Measurements from ENCODE around the gene ETV3L. TPM values are rescaled to one million over a fixed set of nuclear protein-coding genes. Genes with fewer than 3 reads are reported as not detected.

ETV3L gene
- total RNA-seq, 4 donors from 2014 or later: not detected

DNA sequence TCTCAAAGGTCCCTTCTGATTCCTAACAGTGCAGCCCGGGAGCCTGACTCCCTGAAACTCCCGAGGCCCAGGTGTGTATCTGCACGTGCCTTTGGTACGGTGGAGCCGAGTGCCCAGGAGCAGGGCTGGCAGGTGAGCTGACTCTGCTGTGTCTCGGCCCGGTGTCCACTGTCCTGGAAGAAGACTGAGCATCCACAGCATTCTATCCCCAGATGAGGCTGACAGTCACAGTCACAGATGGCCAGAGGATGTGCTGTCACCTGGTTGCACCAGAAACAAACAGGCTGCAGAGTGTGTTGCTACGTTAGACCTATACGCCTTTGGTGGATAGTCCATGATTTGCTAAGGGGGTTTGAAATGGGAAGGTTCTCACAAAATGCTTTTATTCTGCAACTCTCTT, 9.8 kb downstream of the ETV3L start:
- H3K27me3 ChIP-seq: no peaks in the 10 kb centered on the region
- no peaks in the 10 kb centered on the region for H3K4me1 ChIP-seq
- no peak overlapping the region for H3K27ac ChIP-seq
- H3K4me3 ChIP-seq: no peak overlapping the region
- TF ChIP-seq, protein P1, sequence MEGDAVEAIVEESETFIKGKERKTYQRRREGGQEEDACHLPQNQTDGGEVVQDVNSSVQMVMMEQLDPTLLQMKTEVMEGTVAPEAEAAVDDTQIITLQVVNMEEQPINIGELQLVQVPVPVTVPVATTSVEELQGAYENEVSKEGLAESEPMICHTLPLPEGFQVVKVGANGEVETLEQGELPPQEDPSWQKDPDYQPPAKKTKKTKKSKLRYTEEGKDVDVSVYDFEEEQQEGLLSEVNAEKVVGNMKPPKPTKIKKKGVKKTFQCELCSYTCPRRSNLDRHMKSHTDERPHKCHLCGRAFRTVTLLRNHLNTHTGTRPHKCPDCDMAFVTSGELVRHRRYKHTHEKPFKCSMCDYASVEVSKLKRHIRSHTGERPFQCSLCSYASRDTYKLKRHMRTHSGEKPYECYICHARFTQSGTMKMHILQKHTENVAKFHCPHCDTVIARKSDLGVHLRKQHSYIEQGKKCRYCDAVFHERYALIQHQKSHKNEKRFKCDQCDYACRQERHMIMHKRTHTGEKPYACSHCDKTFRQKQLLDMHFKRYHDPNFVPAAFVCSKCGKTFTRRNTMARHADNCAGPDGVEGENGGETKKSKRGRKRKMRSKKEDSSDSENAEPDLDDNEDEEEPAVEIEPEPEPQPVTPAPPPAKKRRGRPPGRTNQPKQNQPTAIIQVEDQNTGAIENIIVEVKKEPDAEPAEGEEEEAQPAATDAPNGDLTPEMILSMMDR (IDR thresholded peaks at IDR 0.05): no peak
- DNase-seq: no peak
- H3K36me3 ChIP-seq: no peaks in the 10 kb centered on the region
- H3K9me3 ChIP-seq: no peaks in the 10 kb centered on the region

DNA sequence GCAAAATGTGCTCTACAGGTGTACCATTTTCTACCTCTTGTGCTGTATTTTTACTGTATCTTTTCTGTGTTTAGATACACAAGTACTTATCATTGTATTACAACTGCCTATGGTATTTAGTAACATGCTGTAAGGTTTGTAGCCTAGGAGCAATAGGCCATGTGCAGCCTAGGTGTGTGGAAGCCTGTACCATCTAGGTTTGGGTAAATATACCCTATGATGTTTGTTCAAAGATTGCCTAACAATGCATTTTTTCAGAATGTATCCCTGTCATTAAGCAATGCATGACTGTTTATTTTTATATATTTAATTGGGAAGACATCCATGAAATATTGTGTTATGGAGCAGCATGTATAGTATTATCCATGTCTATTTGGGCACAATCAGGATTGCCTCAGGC, 11.0 kb downstream of the ETV3L start:
- Histone ChIP-seq H3K4me3 (no peak overlapping the region), H3K36me3 (no peaks in the 10 kb centered on the region), H3K27me3 (no peaks in the 10 kb centered on the region), H3K27ac (no peak overlapping the region), H3K9me3 (no peaks in the 10 kb centered on the region), H3K4me1 (no peaks in the 10 kb centered on the region)
- TF ChIP-seq POLR2A (IDR thresholded peaks at IDR 0.05): no peak
- TF ChIP-seq, protein P1 (IDR thresholded peaks at IDR 0.05): no peak
- no peak for DNase-seq

DNA sequence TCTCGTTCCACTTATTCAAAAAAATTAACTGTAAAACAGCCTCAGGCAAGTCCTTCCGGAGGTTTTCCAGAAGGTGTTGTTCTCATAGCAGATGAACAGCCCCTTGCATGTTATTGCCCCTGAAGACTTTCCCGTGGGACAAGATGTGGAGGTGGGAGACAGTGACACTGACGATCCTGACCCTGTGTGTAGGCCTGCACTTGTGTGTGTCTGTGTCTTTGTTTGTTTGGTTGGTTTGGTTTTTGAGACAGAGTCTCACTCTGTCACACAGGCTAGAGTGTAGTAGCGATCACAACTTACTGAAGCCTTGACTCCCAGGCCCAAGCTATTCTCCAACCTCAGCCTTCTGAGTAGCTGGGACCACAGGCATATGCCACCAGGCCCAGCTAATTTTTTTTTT, 12.6 kb downstream of the ETV3L start:
- H3K4me3 ChIP-seq: no peak overlapping the region
- H3K36me3 ChIP-seq: no peaks in the 10 kb centered on the region
- no peak for TF ChIP-seq POLR2A (IDR thresholded peaks at IDR 0.05)
- TF ChIP-seq, protein P1 (IDR thresholded peaks at IDR 0.05): no peak
- no peak for DNase-seq
- no peaks in the 10 kb centered on the region for H3K27me3 ChIP-seq
- H3K4me1 ChIP-seq: no peaks in the 10 kb centered on the region
- no peak overlapping the region for H3K27ac ChIP-seq
- H3K9me3 ChIP-seq: no peaks in the 10 kb centered on the region

DNA sequence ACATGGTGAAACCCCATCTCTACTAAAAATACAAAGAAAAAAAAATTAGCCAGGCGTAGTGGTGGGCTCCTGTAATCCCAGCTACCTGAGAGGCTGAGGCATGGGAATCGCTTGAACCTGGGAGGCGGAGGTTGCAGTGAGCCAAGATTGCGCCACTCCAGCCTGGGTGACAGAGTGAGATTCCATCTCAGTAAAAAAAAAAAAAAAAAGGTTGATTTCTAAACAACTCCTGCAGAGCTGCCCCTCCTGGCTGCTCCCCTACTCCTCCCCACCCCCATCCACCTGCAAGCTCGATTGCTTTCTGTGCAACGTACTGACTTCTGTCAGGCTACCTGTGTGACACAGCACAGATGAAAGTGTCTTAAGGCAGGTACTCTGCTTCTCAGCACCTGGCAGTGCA, 13.3 kb downstream of the ETV3L start:
- DNase-seq: no peak
- Histone ChIP-seq H3K4me3 (no peak overlapping the region), H3K27me3 (no peaks in the 10 kb centered on the region), H3K27ac (no peak overlapping the region), H3K9me3 (no peaks in the 10 kb centered on the region), H3K4me1 (no peaks in the 10 kb centered on the region), H3K36me3 (no peaks in the 10 kb centered on the region)
- TF ChIP-seq, protein P1 (IDR thresholded peaks at IDR 0.05): no peak
- TF ChIP-seq POLR2A (IDR thresholded peaks at IDR 0.05): no peak

DNA sequence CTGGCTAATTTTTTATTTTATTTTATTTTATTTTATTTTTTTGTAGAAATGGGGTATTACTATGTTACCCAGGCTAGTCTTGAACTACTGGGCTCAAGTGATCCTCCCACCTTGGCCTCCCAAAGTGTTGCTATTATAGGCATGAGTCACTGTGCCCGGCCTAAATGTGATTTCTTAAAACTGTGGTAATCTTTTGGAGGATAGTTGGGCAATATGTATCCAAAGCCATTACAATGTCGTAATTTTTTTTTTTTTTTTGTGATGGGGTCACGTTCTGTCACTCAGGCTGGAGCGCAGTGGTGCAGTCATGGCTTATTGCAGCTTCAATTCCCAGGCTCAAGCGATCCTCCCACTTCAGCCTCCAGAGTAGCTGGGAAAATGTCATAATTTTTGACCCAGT, 14.2 kb downstream of the ETV3L start:
- TF ChIP-seq POLR2A (IDR thresholded peaks at IDR 0.05): no peak
- TF ChIP-seq, protein P1 (IDR thresholded peaks at IDR 0.05): no peak
- Histone ChIP-seq H3K9me3 (no peaks in the 10 kb centered on the region), H3K27ac (no peak overlapping the region), H3K27me3 (no peaks in the 10 kb centered on the region), H3K4me1 (no peaks in the 10 kb centered on the region), H3K36me3 (no peaks in the 10 kb centered on the region), H3K4me3 (no peak overlapping the region)
- no peak for DNase-seq

DNA sequence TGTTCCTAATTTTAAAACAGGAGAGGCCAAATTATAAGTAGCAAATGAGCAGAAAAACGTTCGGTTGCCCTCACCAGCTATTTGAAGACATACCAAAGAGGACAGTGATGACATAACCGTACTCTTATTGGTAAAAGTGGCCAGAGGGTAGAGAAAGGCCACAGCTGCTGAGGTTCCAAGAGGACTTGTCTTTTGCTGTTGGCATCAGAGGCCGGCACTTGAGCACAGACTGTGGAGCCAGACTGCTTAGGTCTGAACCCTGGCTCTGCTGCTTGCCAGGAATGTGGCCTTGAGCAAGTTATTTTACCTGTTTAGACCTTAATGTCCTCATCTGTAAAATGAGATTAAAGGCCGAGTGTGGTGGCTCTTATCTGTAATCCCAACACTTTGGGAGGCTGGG, 14.9 kb downstream of the ETV3L start:
- TF ChIP-seq, protein P1 (IDR thresholded peaks at IDR 0.05): no peak
- TF ChIP-seq POLR2A (IDR thresholded peaks at IDR 0.05): no peak

More for the DNA sequence above, 14.9 kb downstream of the ETV3L start:
- Histone ChIP-seq H3K4me1 (no peaks in the 10 kb centered on the region), H3K36me3 (no peaks in the 10 kb centered on the region), H3K4me3 (no peak overlapping the region), H3K27ac (no peak overlapping the region), H3K27me3 (no peaks in the 10 kb centered on the region), H3K9me3 (no peaks in the 10 kb centered on the region)
- DNase-seq: no peak

Measured in Peyer's patch (tissue), 4 donors.